Measurements from ENCODE around the gene TRDN.

- TF ChIP-seq CTCF (IDR thresholded peaks at IDR 0.05; ENCODE audit: low read depth, low read length, poor library complexity, severe bottlenecking) = no peak
- TF ChIP-seq EZH2phosphoT487 (IDR thresholded peaks at IDR 0.05; ENCODE audit: borderline replicate concordance, low read length) = no peak
These were observed 32.3 kb upstream of the TRDN start for GRCh38 chr6:123668965-123669591.

All from DOHH2 (cell line).